ENCODE data around the gene IGFBP1.

DNA sequence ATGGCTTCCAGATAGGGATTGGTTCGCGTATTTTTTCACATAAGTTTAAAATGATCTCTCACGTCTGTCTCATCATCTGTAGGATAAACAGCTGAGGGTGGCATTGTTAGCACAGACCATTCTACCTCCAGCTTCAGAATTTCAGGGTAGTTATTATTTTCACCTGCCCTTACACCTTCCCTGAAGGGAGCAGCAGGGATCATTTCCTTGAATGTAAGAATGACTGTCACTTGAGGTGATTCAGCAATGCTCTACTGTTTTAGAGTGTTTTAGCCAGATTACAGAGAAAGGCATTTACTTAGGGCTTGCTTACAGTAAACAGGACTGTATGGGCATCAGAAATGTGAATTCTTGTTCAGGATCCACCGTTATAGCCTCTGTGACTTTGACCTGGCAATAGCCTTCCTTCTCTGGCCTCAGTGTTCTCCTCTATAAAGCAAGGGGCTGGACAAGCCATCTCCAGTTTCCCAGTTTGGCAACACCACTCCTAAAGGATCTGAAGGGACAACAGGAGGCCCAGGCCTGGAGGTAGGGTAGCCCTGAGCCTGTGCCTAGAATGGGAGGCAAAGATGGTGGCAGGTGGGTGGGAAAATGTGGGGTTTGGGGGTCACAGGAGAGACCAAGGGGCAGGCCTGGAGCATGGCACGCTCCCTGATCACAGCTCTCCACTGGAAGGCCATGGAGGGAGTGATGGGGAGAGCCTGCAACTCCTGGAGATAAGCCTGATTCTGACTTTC, 1.2 kb upstream of the IGFBP1 start:
- TF ChIP-seq EZH2 (IDR thresholded peaks at IDR 0.05; ENCODE audit: insufficient read depth, poor library complexity, severe bottlenecking) (no peak), EZH2phosphoT487 (IDR thresholded peaks at IDR 0.05; ENCODE audit: insufficient read depth, low read depth) (no peak)

Data from GM23248 (cell line).